NCI-H446 (cell line): ENCODE measurements around the gene ZBTB43.

ENCODE experiments used
- DNase-seq, 2 experiments: peaks; one replicate each; lab custom pipeline; 2025; lab: John Stamatoyannopoulos, UW

ZBTB43 gene

DNA sequence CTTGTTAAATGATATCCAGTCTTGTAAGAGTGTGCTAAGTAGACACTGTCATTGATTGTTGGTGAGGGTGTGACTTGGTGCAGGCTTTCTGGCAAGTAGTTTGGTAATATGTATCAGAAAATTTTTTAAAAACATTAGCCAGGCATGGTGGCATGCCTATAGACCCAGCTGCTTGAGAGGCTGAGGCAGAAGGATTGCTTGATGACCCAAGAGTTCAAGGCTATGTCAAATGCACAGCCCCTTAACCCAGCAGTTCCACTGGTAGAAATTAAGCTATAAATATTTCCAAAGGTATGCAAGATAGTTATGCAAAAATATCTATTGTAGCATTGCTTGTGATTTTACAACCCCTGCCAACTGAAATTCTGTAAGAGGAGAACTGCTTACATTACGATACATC, 24.2 kb downstream of the ZBTB43 start:
- DNase-seq = no peak

DNA sequence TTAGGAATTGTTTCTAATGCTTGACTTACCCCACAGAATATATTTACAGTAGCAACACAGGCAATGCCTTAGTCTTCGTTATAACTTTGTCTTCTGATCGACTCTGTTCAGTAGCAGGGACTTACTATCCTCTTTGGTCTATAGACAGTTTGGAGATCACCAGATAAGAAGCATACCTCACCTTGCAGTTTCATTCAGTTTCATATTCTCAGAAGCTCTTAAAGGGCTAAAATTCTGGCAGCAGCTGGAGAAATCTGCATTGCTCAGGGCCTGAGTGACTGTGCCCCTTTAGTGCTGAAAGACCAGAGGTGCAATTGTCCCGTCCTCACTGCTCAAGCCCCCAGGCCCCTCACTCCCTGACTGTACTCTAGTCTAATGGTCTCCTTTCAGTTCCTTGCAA, 26.0 kb downstream of the ZBTB43 start:
- no peak for DNase-seq

DNA sequence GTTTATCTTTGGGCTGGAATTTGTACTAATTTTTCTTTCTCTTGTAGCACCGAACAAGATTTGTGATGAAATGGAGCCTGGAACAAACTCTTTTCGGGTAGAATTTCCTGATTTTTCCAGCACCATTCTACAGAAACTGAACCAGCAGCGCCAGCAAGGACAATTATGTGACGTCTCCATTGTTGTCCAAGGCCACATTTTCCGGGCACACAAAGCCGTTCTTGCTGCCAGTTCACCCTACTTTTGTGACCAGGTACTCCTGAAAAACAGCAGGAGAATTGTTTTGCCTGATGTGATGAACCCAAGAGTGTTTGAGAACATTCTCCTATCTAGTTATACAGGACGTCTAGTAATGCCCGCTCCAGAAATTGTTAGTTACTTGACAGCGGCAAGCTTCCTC, 27.6 kb downstream of the ZBTB43 start:
- no peak for DNase-seq

GRCh38 chr9:126833020-126833419, 28.2 kb downstream of the ZBTB43 start:
- no peak for DNase-seq

GRCh38 chr9:126833710-126834345, 29.0 kb downstream of the ZBTB43 start:
- DNase-seq = no peak

DNA sequence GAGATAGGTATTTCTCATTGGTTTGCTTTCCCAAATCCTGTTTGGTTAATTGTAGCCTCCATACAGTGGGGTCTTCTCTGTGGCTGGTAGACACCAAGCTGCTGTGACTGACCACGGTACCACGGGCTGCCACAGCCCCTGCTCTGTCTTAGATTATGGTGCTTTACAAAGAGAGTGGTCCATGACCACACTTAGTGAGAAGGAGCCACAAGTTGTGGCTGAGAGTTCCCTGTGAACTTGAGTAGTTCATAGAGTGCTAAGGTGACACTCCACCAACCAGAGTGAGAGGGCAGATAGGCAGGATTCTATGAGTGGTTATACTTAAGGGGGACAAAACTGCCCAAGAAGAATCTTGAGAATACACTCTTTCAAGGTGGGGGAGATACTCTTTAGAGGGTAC, 29.8 kb downstream of the ZBTB43 start:
- no peak for DNase-seq

- DNase-seq = no peak
Observed at GRCh38 chr9:126836216-126836615, 31.4 kb downstream of the ZBTB43 start.

DNA sequence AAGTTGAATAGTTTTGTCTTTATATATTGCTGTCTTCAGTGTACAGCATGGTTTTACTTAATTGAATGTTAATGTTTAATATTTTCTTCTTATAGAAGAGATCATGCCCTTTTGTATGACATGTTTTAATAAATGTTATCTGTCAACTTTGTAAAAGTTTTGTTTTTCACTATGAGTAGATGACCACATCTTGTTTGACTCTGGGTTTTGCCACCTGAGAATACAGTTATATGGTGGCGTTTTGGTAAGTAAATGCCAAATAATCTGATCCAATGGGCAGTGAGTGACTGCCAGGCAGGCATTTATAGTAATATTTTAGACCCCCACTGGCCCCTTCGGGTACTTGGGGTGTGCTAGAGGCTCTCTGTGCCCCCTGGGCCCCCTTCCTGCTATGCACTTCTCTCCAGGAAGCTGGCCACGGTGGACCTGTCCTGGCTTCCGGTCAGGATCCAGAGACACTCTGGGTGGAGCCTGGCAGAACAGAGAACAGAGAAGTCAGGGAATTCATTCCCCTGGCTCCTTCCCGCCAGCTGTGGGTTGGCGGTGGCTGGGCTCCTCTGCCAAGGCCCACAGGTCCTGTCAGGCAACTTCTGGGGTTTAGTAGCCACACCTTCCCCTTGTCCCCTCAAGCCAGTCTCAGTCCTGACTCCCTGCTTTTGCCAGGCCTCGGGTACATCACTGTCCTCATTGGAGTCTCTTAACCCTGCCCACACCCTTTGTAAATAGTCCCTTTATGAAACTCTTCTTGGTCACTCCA, 33.4 kb downstream of the ZBTB43 start:
- no peak for DNase-seq

- DNase-seq = no peak
Observed at GRCh38 chr9:126838895-126839294, 34.1 kb downstream of the ZBTB43 start.

DNA sequence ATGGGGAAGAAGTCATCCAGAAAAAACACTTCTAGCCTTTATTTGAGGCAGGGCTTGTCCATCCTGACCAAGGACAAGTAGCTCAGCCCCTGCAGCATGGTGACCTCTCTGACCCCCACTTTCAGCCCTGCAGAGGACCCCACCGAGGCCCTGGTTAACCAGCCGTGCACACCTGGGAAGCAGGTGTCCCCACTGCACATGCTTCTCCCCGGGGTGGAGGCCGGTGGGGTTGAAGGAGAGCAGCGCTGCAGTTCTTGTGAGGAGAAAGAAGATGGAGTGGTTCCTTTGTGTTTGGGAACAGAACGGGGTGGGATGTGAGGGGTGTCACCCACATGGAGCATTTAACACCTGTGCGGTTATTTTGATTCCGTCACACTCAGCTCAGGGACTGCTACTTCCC, 34.5 kb downstream of the ZBTB43 start:
- DNase-seq = no peak

- no peak for DNase-seq
Observed at GRCh38 chr9:126842220-126842842, 37.5 kb downstream of the ZBTB43 start.

DNA sequence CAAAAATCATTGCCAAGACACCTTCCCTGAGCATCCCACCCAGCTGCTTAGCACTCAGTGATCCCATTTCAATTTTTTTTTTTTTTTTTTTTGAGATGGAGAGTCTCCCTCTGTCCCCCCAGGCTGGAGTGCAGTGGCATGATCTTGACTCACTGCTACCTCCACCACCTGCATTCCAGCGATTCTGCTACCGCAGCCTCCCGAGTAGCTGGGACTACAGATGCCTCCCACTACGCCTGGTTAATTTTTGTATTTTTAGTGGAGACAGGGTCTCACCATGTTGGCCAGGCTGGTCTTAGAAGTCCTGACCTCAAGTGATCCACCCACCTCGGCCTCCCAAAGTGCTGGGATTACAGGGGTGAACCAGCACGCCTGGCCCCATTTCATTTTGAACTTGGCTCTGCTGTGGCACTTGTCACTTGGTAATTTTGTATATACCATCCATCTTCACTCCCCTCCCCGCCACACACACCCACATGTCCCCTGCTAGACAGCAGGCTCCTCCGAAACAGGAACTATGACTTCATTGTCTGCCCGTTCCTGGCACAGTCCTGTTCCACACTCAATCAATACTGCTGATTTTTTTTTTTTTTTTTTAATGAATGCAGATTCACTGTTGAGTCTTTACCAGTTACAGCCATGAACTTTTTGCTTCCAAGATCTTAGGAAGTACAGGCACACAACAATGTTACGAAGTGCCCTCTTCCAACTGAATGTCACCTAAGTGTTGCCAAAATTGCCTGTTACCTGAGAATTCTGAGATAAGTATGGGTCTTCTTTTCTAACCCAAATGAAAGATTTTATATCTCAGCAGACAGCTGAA, 38.3 kb downstream of the ZBTB43 start:
- peak in 1 of 2 experiments; percentile 18 for DNase-seq

- peak; percentile 14 to 75 for DNase-seq
Observed at GRCh38 chr9:126844085-126844484, 39.2 kb downstream of the ZBTB43 start.

- no peak for DNase-seq
Observed at GRCh38 chr9:126847051-126847450, 42.2 kb downstream of the ZBTB43 start.

GRCh38 chr9:126849591-126850225, 44.9 kb downstream of the ZBTB43 start:
- no peak for DNase-seq

GRCh38 chr9:126851286-126851880, 46.5 kb downstream of the ZBTB43 start:
- DNase-seq = no peak

DNA sequence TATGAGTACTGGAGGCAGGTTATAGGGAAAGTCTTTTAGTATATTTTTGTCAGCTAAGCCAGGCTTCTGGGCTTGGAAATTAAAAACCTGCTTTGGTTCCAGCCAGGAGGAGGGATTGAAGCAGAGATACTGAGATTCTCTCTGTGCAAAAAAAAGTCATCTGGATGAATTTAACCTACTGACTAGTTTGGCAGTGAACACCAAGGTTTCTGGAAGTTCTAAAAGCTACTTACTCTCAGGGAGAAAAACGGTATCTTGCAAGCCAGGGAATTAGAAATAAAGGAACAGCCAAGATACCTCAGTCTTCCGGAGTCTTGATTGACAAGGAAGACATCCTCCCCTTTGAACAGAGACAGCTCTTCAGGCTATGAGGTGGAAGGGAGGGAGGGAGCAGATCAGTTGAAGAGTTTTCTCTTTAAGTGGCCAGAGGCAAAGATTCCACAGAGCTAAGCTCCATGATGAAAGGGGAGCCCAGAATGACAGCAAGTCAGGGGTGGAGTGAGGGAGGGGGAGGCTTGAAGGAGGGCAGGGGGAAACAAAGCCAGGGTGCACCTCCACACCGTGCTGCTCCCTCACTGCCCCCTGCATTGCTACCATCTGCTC, 47.3 kb downstream of the ZBTB43 start:
- DNase-seq = no peak

GRCh38 chr9:126853667-126854066, 48.8 kb downstream of the ZBTB43 start:
- DNase-seq = no peak

DNA sequence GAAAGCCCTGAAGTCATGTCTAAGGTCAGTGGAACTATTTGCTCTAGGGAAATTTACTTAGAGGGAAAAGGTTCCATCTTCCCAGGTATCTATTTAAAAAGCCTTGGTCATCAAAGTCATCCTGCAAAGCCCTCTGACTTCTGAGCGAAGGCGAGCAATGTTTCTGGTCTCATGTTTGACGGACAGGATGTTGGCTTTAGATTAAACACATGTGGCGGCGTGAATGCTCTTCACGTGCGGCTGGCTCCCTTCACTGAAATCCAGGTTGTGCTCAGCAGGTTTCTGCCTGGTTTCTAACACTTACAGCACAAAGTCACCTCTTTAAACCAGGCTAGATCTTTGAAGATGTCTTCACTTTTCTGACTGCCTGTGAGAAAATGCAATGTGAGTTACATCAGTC, 49.9 kb downstream of the ZBTB43 start:
- no peak for DNase-seq

DNA sequence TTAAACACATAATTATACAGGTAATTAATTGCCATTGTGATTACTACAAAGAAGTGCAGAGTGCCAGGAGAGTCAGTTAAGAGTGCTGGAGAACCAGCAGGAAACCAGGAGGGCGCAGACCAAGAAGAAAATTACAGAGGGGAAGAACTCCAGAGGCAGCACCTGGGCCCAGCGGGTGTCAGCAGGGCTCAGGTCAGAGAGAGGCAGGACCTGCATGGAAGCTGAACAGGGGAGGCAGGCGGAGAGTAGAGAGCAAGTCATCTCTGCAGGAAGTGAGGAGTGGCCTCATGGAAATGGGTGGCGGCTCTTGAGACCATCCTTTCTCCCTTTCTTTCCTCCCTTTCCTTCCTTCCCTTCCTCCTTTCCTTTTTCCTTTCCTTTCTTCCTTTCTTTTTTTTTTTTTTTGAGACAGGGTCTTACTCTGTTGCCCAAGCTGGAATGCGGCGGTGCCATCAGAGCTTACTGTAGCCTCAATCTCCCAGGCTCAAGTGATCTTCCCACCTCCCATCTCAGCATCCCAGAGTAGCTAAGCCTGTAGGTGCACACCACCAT, 51.6 kb downstream of the ZBTB43 start:
- DNase-seq = no peak
